Caco-2 (cell line): ENCODE measurements around the gene ERGIC3. TPM values are rescaled to one million over a fixed set of nuclear protein-coding genes. Genes with fewer than 3 reads are reported as not detected.

Experiments used
- BruUV-seq: library from RNA; stranded (reverse); fragments of 400-500 nt; replicated peaks from 2 replicates; lab custom pipeline; 2021; lab: Mats Ljungman, UMichigan
- CTCF ChIA-PET: fragments of 300-600 bp; sonication (Branson Sonifier 250); formaldehyde crosslinking; loops from one replicate; lab custom pipeline; 2022; ENCODE audit warnings: antibody characterized with exemption; lab: Charles Lee
- POLR2A ChIA-PET: fragments of 300-600 bp; sonication (Branson Sonifier 250); formaldehyde crosslinking; loops from one replicate; lab custom pipeline; 2022; ENCODE audit warnings: antibody characterized with exemption; lab: Charles Lee
- DNase-seq, 2 experiments: peaks; one replicate each; pipeline versions ENCODE4 v3.0.0 to v3.0.0-alpha.2; 2020 to 2022
- H3K27me3 ChIP-seq: replicated peaks from 2 replicates; pipeline ENCODE4 v1.6.0; 2011; ENCODE audit warnings: low read length; ENCODE audit not compliant: control insufficient read depth, insufficient read depth
- H3K36me3 ChIP-seq: 2 replicates; pipeline ENCODE4 v1.5.1; 2011; ENCODE audit warnings: low read length; ENCODE audit not compliant: control insufficient read depth, insufficient read depth
- H3K4me1 ChIP-seq: fragments of 250-450 bp; sonication (Bioruptor Pico); 2 replicates; pipeline ENCODE4 v1.5.1; 2020; ENCODE audit warnings: mild to moderate bottlenecking
- H3K4me3 ChIP-seq: 2 replicates; pipeline ENCODE4 v1.5.1; 2011; ENCODE audit warnings: low read depth, mild to moderate bottlenecking, control low read depth, low read length
- H3K9me3 ChIP-seq: fragments of 250-450 bp; sonication (Bioruptor Pico); 2 replicates; pipeline ENCODE4 v1.5.1; 2020; ENCODE audit warnings: mild to moderate bottlenecking, moderate library complexity
- H3K27ac Mint-ChIP-seq: one replicate; pipeline ENCODE4 v1.8.0; 2022; ENCODE audit warnings: mixed read lengths; ENCODE audit not compliant: unreplicated experiment
- H3K27me3 Mint-ChIP-seq: one replicate; pipeline ENCODE4 v1.8.0; 2022; ENCODE audit warnings: mixed read lengths; ENCODE audit not compliant: insufficient read depth, unreplicated experiment
- H3K36me3 Mint-ChIP-seq: one replicate; pipeline ENCODE4 v1.8.0; 2022; ENCODE audit warnings: mild to moderate bottlenecking, mixed read lengths; ENCODE audit not compliant: insufficient read depth, unreplicated experiment
- H3K4me1 Mint-ChIP-seq: one replicate; pipeline ENCODE4 v1.8.0; 2022; ENCODE audit warnings: low read depth, mixed read lengths; ENCODE audit not compliant: unreplicated experiment
- H3K4me3 Mint-ChIP-seq: one replicate; pipeline ENCODE4 v1.8.0; 2022; ENCODE audit warnings: mild to moderate bottlenecking, moderate library complexity, mixed read lengths; ENCODE audit not compliant: unreplicated experiment
- H3K9me3 Mint-ChIP-seq: one replicate; pipeline ENCODE4 v1.8.0; 2022; ENCODE audit warnings: mixed read lengths; ENCODE audit not compliant: unreplicated experiment
- intact Hi-C: fragments of 100-400 bp; cut with micrococcal nuclease; formaldehyde crosslinking; loops from one replicate; pipeline ENCODE4 v1.10.0; 2022; ENCODE audit not compliant: unreplicated experiment
- total RNA-seq: library from RNA; stranded (reverse); gene quantifications from 2 replicates; pipeline ENCODE4 v1.2.3, GENCODE V29; 2022
- TF ChIP-seq, protein P1 (sequence below), 2 experiments: fragments of 200-600 bp in 1 of 2; IDR thresholded peaks; 1 replicate in 1 of 2; 2 replicates in 1 of 2; pipeline versions ENCODE4 v1.5.1 to v1.8.0; 2011 to 2022; ENCODE audit warnings: antibody characterized with exemption in 1 of 2, control low read depth in 1 of 2, inconsistent platforms in 1 of 2, low read depth in 1 of 2, low read length in 1 of 2, mild to moderate bottlenecking in 1 of 2, moderate library complexity in 1 of 2; ENCODE audit not compliant: insufficient read depth in 1 of 2, severe bottlenecking in 1 of 2, unreplicated experiment in 1 of 2

Gene ERGIC3
- total RNA-seq, 1 experiment from 2014 or later, result 728 TPM

DNA sequence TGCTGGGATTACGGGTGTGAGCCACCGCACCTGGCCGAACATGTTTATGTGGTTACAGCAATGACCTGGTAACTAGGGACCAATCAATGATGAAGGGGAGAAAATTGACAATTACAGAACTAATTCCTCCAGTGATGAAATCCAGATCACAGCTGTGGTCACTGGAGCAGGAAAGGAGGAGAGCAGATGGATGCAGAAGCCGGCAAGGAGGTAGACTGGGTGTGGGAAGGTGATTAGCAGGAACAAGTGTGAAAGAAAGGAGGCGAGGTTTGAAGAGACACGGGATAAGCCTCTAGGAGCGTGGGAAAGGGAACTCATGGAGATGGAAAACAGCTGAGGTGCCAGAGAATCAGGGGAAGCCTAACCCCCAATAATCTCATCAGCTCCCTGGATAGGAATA, 56.6 kb downstream of the ERGIC3 start:
- no TSS peak for BruUV-seq
- intact Hi-C loops, result no loop called here
- Histone ChIP-seq H3K4me1 (peaks cover 5% of the 10 kb centered on the region; the same call in 1 of the 2 replicates), H3K27me3 (no peaks in the 10 kb centered on the region), H3K4me3 (no peak overlapping the region), H3K36me3 (no peaks in the 10 kb centered on the region), H3K9me3 (no peaks in the 10 kb centered on the region)
- no peaks in the 10 kb centered on the region for H3K36me3 Mint-ChIP-seq
- no peaks in the 10 kb centered on the region for H3K9me3 Mint-ChIP-seq
- POLR2A ChIA-PET, result no interaction called here
- peaks cover 10% of the 10 kb centered on the region for H3K27me3 Mint-ChIP-seq
- CTCF ChIA-PET, result interaction anchor here (0.6 to 1.7 kb wide), 4 partner anchors 13 to 80 kb away, joined by 3 to 21 read pairs (median 4); partner anchors contain the start of gene SPAG4
- no peak overlapping the region for H3K27ac Mint-ChIP-seq
- DNase-seq, result no peak
- H3K4me1 Mint-ChIP-seq, result no peaks in the 10 kb centered on the region
- H3K4me3 Mint-ChIP-seq, result no peak overlapping the region
- TF ChIP-seq, protein P1, sequence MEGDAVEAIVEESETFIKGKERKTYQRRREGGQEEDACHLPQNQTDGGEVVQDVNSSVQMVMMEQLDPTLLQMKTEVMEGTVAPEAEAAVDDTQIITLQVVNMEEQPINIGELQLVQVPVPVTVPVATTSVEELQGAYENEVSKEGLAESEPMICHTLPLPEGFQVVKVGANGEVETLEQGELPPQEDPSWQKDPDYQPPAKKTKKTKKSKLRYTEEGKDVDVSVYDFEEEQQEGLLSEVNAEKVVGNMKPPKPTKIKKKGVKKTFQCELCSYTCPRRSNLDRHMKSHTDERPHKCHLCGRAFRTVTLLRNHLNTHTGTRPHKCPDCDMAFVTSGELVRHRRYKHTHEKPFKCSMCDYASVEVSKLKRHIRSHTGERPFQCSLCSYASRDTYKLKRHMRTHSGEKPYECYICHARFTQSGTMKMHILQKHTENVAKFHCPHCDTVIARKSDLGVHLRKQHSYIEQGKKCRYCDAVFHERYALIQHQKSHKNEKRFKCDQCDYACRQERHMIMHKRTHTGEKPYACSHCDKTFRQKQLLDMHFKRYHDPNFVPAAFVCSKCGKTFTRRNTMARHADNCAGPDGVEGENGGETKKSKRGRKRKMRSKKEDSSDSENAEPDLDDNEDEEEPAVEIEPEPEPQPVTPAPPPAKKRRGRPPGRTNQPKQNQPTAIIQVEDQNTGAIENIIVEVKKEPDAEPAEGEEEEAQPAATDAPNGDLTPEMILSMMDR (IDR thresholded peaks at IDR 0.05; ENCODE audit: insufficient read depth in 1 of 2, low read depth in 1 of 2, low read length in 1 of 2, severe bottlenecking in 1 of 2, unreplicated experiment in 1 of 2), result no peak

DNA sequence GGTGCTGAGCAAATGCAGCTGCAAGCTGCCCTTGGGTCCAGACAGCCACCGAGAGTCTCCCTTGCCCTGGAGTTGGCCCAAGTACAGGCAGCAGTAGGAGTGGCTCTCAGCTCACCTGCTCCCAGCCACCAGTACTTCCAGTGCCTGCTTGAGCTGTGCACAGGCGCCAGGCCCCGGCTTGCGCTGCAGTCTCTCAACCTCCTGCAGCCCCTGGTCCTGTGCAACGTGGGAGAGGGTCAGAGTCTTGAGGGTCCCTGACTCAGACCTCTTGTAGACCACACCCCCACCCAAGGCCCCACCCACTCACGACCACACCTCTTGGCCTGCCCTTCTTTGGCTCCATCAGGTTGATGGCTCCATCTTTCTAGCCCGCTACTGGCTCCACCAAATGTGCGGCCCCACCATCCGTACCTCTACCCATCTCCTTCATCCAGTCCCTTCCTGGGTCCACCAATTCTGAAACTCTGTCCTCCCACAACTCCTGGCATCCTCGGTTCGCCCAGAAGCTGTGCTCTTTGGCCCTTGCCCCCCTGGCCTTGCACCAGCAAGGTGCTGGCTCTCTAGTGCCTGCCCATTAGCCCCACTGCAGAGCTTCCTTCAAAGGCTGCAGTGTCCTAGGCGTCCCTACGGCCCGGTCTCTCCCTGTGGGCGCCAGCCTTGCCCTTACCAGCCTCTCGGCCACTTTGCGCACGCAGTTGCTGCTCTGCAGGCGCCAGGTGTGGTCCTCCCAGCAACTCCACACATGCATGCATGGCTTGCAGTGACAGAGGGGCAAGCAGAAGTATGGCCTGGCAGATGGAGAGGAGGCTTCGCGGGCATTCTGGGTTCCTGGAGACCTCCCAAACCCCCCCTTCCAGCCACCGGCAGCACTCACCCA, 57.3 kb downstream of the ERGIC3 start:
- H3K4me3 Mint-ChIP-seq, result no peak overlapping the region
- no peaks in the 10 kb centered on the region for H3K9me3 ChIP-seq
- DNase-seq, result no peak
- no peaks in the 10 kb centered on the region for H3K27me3 ChIP-seq
- H3K4me1 ChIP-seq, result peaks cover 5% of the 10 kb centered on the region; the same call in 1 of the 2 replicates
- POLR2A ChIA-PET, result interaction anchor here (1.0 kb wide), 1 partner anchor 15 kb away, joined by 3 read pairs; no protein-coding TSS in a partner anchor
- intact Hi-C loops, result no loop called here
- no peaks in the 10 kb centered on the region for H3K4me1 Mint-ChIP-seq
- H3K27me3 Mint-ChIP-seq, result peaks cover 10% of the 10 kb centered on the region
- no peak overlapping the region for H3K27ac Mint-ChIP-seq
- TF ChIP-seq, protein P1 (IDR thresholded peaks at IDR 0.05; ENCODE audit: insufficient read depth in 1 of 2, low read depth in 1 of 2, low read length in 1 of 2, severe bottlenecking in 1 of 2, unreplicated experiment in 1 of 2), result no peak
- CTCF ChIA-PET, result interaction anchor here (0.6 to 1.7 kb wide), 4 partner anchors 12 to 79 kb away, joined by 3 to 21 read pairs (median 4); partner anchors contain the start of gene SPAG4
- H3K36me3 Mint-ChIP-seq, result no peaks in the 10 kb centered on the region
- H3K9me3 Mint-ChIP-seq, result no peaks in the 10 kb centered on the region
- no TSS peak for BruUV-seq
- H3K36me3 ChIP-seq, result no peaks in the 10 kb centered on the region
- no peak overlapping the region for H3K4me3 ChIP-seq

DNA sequence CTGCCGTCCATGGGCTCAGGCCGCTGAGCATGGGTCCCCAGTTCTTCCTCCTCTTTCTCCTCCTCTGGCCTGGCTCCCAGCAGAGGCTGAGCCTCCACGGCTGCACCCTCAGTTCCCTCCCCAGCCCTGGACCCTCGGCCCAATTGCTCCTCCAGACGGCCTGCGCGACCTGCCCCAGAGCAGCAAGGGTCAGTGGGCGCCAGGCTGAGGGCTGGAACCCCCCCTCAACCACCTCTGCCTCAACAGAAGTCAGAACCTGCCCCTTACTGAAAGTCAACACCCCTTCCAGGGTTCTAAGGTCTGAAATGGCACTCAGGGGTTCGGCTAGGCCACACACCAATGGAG, 57.9 kb downstream of the ERGIC3 start:
- Histone ChIP-seq H3K4me3 (no peak overlapping the region), H3K9me3 (no peaks in the 10 kb centered on the region), H3K27me3 (no peaks in the 10 kb centered on the region), H3K4me1 (peaks cover 5% of the 10 kb centered on the region; the same call in 1 of the 2 replicates), H3K36me3 (no peaks in the 10 kb centered on the region)
- CTCF ChIA-PET, result interaction anchor here (1.7 to 2.0 kb wide), 2 partner anchors 17 to 20 kb away, joined by 21 to 37 read pairs; partner anchors contain the start of gene SPAG4
- Mint-ChIP-seq H3K4me1 (no peaks in the 10 kb centered on the region), H3K27ac (no peak overlapping the region), H3K4me3 (no peak overlapping the region), H3K36me3 (no peaks in the 10 kb centered on the region), H3K9me3 (no peaks in the 10 kb centered on the region), H3K27me3 (peaks cover 10% of the 10 kb centered on the region)
- TF ChIP-seq, protein P1 (IDR thresholded peaks at IDR 0.05; ENCODE audit: insufficient read depth in 1 of 2, low read depth in 1 of 2, low read length in 1 of 2, severe bottlenecking in 1 of 2, unreplicated experiment in 1 of 2), result no peak
- DNase-seq, result no peak
- BruUV-seq, result no TSS peak
- POLR2A ChIA-PET, result interaction anchor here (1.0 kb wide), 1 partner anchor 16 kb away, joined by 3 read pairs; no protein-coding TSS in a partner anchor
- intact Hi-C loops, result loop anchor here (5.0 kb wide), 1 partner anchor 37 kb away; no protein-coding TSS in a partner anchor
